Measurements from ENCODE around the gene GPBP1.

- TF ChIP-seq CTCF (IDR thresholded peaks at IDR 0.05; ENCODE audit: insufficient read depth, low read length, poor library complexity, severe bottlenecking) (no peak), EZH2phosphoT487 (conservative IDR thresholded peaks at IDR 0.05; ENCODE audit: low read length) (no peak)
Measured at GRCh38 chr5:57173319-57174127, at the start of gene GPBP1.
